Natural killer cell (primary cell): Measurements from ENCODE around the gene CERS6. TPM values are rescaled to one million over a fixed set of nuclear protein-coding genes. Genes with fewer than 3 reads are reported as not detected.
"Not testable (repeated sequence)": the region's sequence is repeated elsewhere in the genome, so short reads cannot be mapped to it uniquely, and the experiment has no call there.

Experiments used
- ATAC-seq, 3 donors: fragments of 150-1000 bp in 2 of 3; fragments of 200-7000 bp in 1 of 3; cut with Tn5 transposase; 1 replicate in 1 of 3; 2 replicates in 2 of 3; pipeline ENCODE4 v1.10.0; 2021; ENCODE audit warnings: mild to moderate bottlenecking in 2 of 3, moderate library complexity in 2 of 3
- DNase-seq, 2 donors: peaks; one replicate each; pipeline versions ENCODE4 v3.0.0 to v3.0.0-alpha.2; 2013 to 2021; ENCODE audit warnings: mixed read lengths in 1 of 2
- H3K27ac ChIP-seq: one replicate; pipeline ENCODE4 v1.5.1; 2013; ENCODE audit warnings: mild to moderate bottlenecking, low read length
- H3K27me3 ChIP-seq: one replicate; pipeline ENCODE4 v1.6.1; 2013; ENCODE audit warnings: low read length; ENCODE audit not compliant: control insufficient read depth, insufficient read depth
- H3K36me3 ChIP-seq: one replicate; pipeline ENCODE4 v1.6.1; 2013; ENCODE audit warnings: low read length; ENCODE audit not compliant: control insufficient read depth, insufficient read depth
- H3K4me1 ChIP-seq: one replicate; pipeline ENCODE4 v1.6.1; 2013; ENCODE audit warnings: low read length; ENCODE audit not compliant: control insufficient read depth, insufficient read depth
- H3K4me3 ChIP-seq: one replicate; pipeline ENCODE4 v1.5.1; 2013; ENCODE audit warnings: low read length
- H3K9me3 ChIP-seq: one replicate; pipeline ENCODE4 v1.6.1; 2013; ENCODE audit warnings: low read length; ENCODE audit not compliant: control insufficient read depth, insufficient read depth
- H3K27ac Mint-ChIP-seq, 2 donors: one replicate each; pipeline ENCODE4 v1.8.0; 2022; ENCODE audit warnings: mild to moderate bottlenecking in 2 of 2, mixed read lengths in 2 of 2, moderate library complexity in 1 of 2
- H3K27me3 Mint-ChIP-seq, 2 donors: one replicate each; pipeline ENCODE4 v1.8.0; 2022; ENCODE audit warnings: low read depth in 2 of 2, mixed read lengths in 2 of 2
- H3K36me3 Mint-ChIP-seq: one replicate; pipeline ENCODE4 v1.8.0; 2022; ENCODE audit warnings: mixed read lengths
- H3K4me1 Mint-ChIP-seq, 2 donors: one replicate each; pipeline ENCODE4 v1.8.0; 2022; ENCODE audit warnings: mixed read lengths in 2 of 2
- H3K4me3 Mint-ChIP-seq: one replicate; pipeline ENCODE4 v1.8.0; 2022; ENCODE audit warnings: mild to moderate bottlenecking, moderate library complexity, mixed read lengths
- H3K9me3 Mint-ChIP-seq, 2 donors: one replicate each; pipeline ENCODE4 v1.8.0; 2022; ENCODE audit warnings: mixed read lengths in 2 of 2
- CTCF ChIP-seq: fragments of 200-600 bp; IDR thresholded peaks from one replicate; pipeline ENCODE4 v1.8.0; 2022; ENCODE audit warnings: antibody characterized with exemption
- WGBS: methylation state at CpG from one replicate; pipeline ENCODE4 v1.1.7; 2013; ENCODE audit warnings: missing lambda C conversion rate; ENCODE audit not compliant: insufficient coverage; 5-methylcytosine and 5-hydroxymethylcytosine counted together
- intact Hi-C: fragments of 100-400 bp; cut with micrococcal nuclease; formaldehyde crosslinking; loops from one replicate; pipeline ENCODE4 v1.14.2; 2022
- total RNA-seq, 4 donors: library from RNA; stranded (reverse); fragments of 120-200 nt in 1 of 4; gene quantifications; one replicate each; pipeline versions ENCODE4 v1.2.3 to v1.2.4, GENCODE V29; 2013 to 2022

CERS6 gene
- total RNA-seq, 3 donors from 2014 or later (not counting 1 experiment from before 2014, with no cell fraction given) = 9.1 to 13.5 (median 11.8) TPM

GRCh38 chr2:168655207-168655606 is 199.1 kb downstream of the CERS6 start:
- TF ChIP-seq CTCF = no peak
- H3K27ac ChIP-seq = no peak overlapping the region
- no peaks in the 10 kb centered on the region for H3K9me3 Mint-ChIP-seq

GRCh38 chr2:168657378-168657777 is 201.3 kb downstream of the CERS6 start:
- H3K27me3 ChIP-seq, H3K36me3 Mint-ChIP-seq, H3K36me3 ChIP-seq, intact Hi-C loops, H3K9me3 Mint-ChIP-seq, H3K27me3 Mint-ChIP-seq, H3K27ac Mint-ChIP-seq, H3K4me1 ChIP-seq, DNase-seq, H3K4me3 Mint-ChIP-seq, H3K4me3 ChIP-seq, ATAC-seq, H3K9me3 ChIP-seq, H3K4me1 Mint-ChIP-seq, H3K27ac ChIP-seq: not testable (repeated sequence)
- 99% methylated on average over 20 of the region's 24 CpGs for WGBS

More at GRCh38 chr2:168655207-168655606, 199.1 kb downstream of the CERS6 start:
- H3K36me3 Mint-ChIP-seq = no peaks in the 10 kb centered on the region
- no peaks in the 10 kb centered on the region for H3K27me3 Mint-ChIP-seq
- no peaks in the 10 kb centered on the region for H3K27me3 ChIP-seq
- H3K4me3 ChIP-seq = no peak overlapping the region
- H3K9me3 ChIP-seq = no peaks in the 10 kb centered on the region
- no peak overlapping the region for H3K27ac Mint-ChIP-seq
- no peaks in the 10 kb centered on the region for H3K4me1 ChIP-seq
- DNase-seq = no peak
- H3K4me1 Mint-ChIP-seq = peaks cover 0 to 6% of the 10 kb centered on the region in 2 donors
- no peak for ATAC-seq
- no peaks in the 10 kb centered on the region for H3K36me3 ChIP-seq
- intact Hi-C loops = no loop called here
- WGBS = no CpG with 5 or more reads among the region's 1 CpG
- H3K4me3 Mint-ChIP-seq = no peak overlapping the region

- no peak for TF ChIP-seq CTCF
Observed at GRCh38 chr2:168658706-168659105, 202.6 kb downstream of the CERS6 start.

GRCh38 chr2:168660870-168661862 is 205.1 kb downstream of the CERS6 start:
- Mint-ChIP-seq H3K36me3 (no peaks in the 10 kb centered on the region), H3K9me3 (no peaks in the 10 kb centered on the region), H3K27ac (no peak overlapping the region), H3K27me3 (no peaks in the 10 kb centered on the region), H3K4me3 (no peak overlapping the region), H3K4me1 (peaks cover 6 to 8% of the 10 kb centered on the region in 2 donors)
- 91% methylated on average over 6 of the region's 9 CpGs for WGBS
- Histone ChIP-seq H3K9me3 (no peaks in the 10 kb centered on the region), H3K27me3 (no peaks in the 10 kb centered on the region), H3K36me3 (no peaks in the 10 kb centered on the region), H3K4me3 (no peak overlapping the region), H3K27ac (no peak overlapping the region), H3K4me1 (no peaks in the 10 kb centered on the region)
- DNase-seq = no peak
- intact Hi-C loops = no loop called here
- ATAC-seq = no peak
- no peak for TF ChIP-seq CTCF

More at GRCh38 chr2:168658706-168659105, 202.6 kb downstream of the CERS6 start:
- no peak overlapping the region for H3K4me3 ChIP-seq
- DNase-seq (no peak), ATAC-seq (no peak)
- H3K27me3 ChIP-seq = no peaks in the 10 kb centered on the region
- no peak overlapping the region for H3K27ac ChIP-seq
- H3K9me3 Mint-ChIP-seq = no peaks in the 10 kb centered on the region
- no peak overlapping the region for H3K4me3 Mint-ChIP-seq
- H3K36me3 Mint-ChIP-seq = no peaks in the 10 kb centered on the region
- H3K9me3 ChIP-seq = no peaks in the 10 kb centered on the region
- no peaks in the 10 kb centered on the region for H3K4me1 Mint-ChIP-seq
- no peak overlapping the region for H3K27ac Mint-ChIP-seq
- H3K27me3 Mint-ChIP-seq = no peaks in the 10 kb centered on the region
- no peaks in the 10 kb centered on the region for H3K4me1 ChIP-seq
- 98% methylated on average over 3 of the region's 4 CpGs for WGBS
- intact Hi-C loops = no loop called here
- H3K36me3 ChIP-seq = no peaks in the 10 kb centered on the region
